Fibroblast of mammary gland (primary cell): ENCODE results near the gene ZBTB25.
A peak's percentile ranks its signal among the peaks of the same experiment; 100 is the strongest.

ENCODE experiments used
- DNase-seq: peaks from one replicate; pipeline ENCODE4 v3.0.0-alpha.2; 2010; ENCODE audit warnings: low read depth
- H3K4me3 ChIP-seq: 2 replicates; pipeline ENCODE4 v1.5.1; 2011; ENCODE audit warnings: low read depth, mild to moderate bottlenecking, low read length, moderate library complexity; ENCODE audit not compliant: control insufficient read depth
- CTCF ChIP-seq: conservative IDR thresholded peaks from 2 replicates; pipeline ENCODE4 v1.5.1; 2011; ENCODE audit warnings: low read depth, low read length, inconsistent platforms; ENCODE audit not compliant: control insufficient read depth, insufficient read depth

The ZBTB25 gene

GRCh38 chr14:64503434-64504309 is at the start of gene ZBTB25:
Gene ZBTB25 (minus strand): TSS chr14:64503838. CDS start chr14:64490533, 13,305 bp downstream.
- no peak for TF ChIP-seq CTCF
- DNase-seq = peak; percentile 91
- peak within 1 kb of the TSS; percentile 83 for H3K4me3 ChIP-seq

- no peak for DNase-seq
These were observed 47.1 kb upstream of the ZBTB25 start for GRCh38 chr14:64550621-64551333.

GRCh38 chr14:64549791-64550620 is 46.4 kb upstream of the ZBTB25 start, which contains the start of gene PPP1R36:
Gene PPP1R36 (plus strand): TSS chr14:64549961. CDS start chr14:64549998, 37 bp downstream.
- no peak for TF ChIP-seq CTCF
- DNase-seq = no peak
- H3K4me3 ChIP-seq = no peak within 1 kb of the TSS

More at GRCh38 chr14:64550621-64551333, 47.1 kb upstream of the ZBTB25 start:
- H3K4me3 ChIP-seq = no peak overlapping the region
- no peak for TF ChIP-seq CTCF

- no peak for DNase-seq
- no peak for TF ChIP-seq CTCF
- no peak overlapping the region for H3K4me3 ChIP-seq
These were observed 45.4 kb upstream of the ZBTB25 start for GRCh38 chr14:64549016-64549415.

- DNase-seq = no peak
- H3K4me3 ChIP-seq = no peak overlapping the region
- TF ChIP-seq CTCF = no peak
These were observed 41.1 kb upstream of the ZBTB25 start for GRCh38 chr14:64544607-64545312.

GRCh38 chr14:64542836-64543201 is 39.2 kb upstream of the ZBTB25 start:
- no peak overlapping the region for H3K4me3 ChIP-seq
- no peak for TF ChIP-seq CTCF
- DNase-seq = no peak
